ENCODE results near the gene C19orf67. TPM values are rescaled to one million over a fixed set of nuclear protein-coding genes. Genes with fewer than 3 reads are reported as not detected.

Gene C19orf67
- total and polyA plus RNA-seq, 2 experiments from 2014 or later, result not detected

GRCh38 chr19:14053500-14053899 is 32.1 kb downstream of the C19orf67 start (continued):
- TF ChIP-seq REST (IDR thresholded peaks at IDR 0.05; ENCODE audit: unreplicated experiment), result no peak
- no peak for TF ChIP-seq JUNB (IDR thresholded peaks at IDR 0.05; ENCODE audit: unreplicated experiment)
- no peak for TF ChIP-seq ZNF331 (CRISPR knock-in tag; IDR thresholded peaks at IDR 0.05; ENCODE audit: low read depth)
- TF ChIP-seq EZH2phosphoT487 (IDR thresholded peaks at IDR 0.05; ENCODE audit: unreplicated experiment), result no peak
- TF ChIP-seq ETS1 (IDR thresholded peaks at IDR 0.05), result no peak
- TF ChIP-seq CREB1 (CRISPR knock-in tag; IDR thresholded peaks at IDR 0.05; ENCODE audit: low read depth), result no peak
- TF ChIP-seq CTCF (conservative IDR thresholded peaks at IDR 0.05; ENCODE audit: low read depth in 2 of 2), result no peak

GRCh38 chr19:14053032-14053431 is 32.6 kb downstream of the C19orf67 start:
- H3K36me3 ChIP-seq (ENCODE audit: insufficient read depth), result no peaks in the 10 kb centered on the region
- H3K4me1 Mint-ChIP-seq, result peaks cover 4% of the 10 kb centered on the region; the same call in 1 of the 3 replicates
- H4K20me1 ChIP-seq (replicated peaks; ENCODE audit: insufficient read depth), result no peaks in the 10 kb centered on the region; the same call in 1 of the 2 replicates
- H3K27ac Mint-ChIP-seq, result no peak overlapping the region
- no peak overlapping the region for H3K4me3 Mint-ChIP-seq
- no peaks in the 10 kb centered on the region; the same call in 1 of the 2 replicates for H3F3A ChIP-seq (replicated peaks; ENCODE audit: low read depth)
- ATAC-seq (no peak), DNase-seq (ENCODE audit: low spot score) (no peak)
- H3K9me2 ChIP-seq (ENCODE audit: insufficient read depth), result no peaks in the 10 kb centered on the region
- no peak for TF ChIP-seq NANOG (IDR thresholded peaks at IDR 0.05; ENCODE audit: borderline replicate concordance)
- H3K9me3 Mint-ChIP-seq, result peaks cover 6% of the 10 kb centered on the region; the same call in 2 of the 3 replicates
- no peak overlapping the region for H3K4me3 ChIP-seq
- H3K27ac ChIP-seq (ENCODE audit: low read depth), result no peak overlapping the region
- H3K27me3 Mint-ChIP-seq (ENCODE audit: insufficient read depth, low read depth, poor library complexity), result peaks cover 18% of the 10 kb centered on the region
- peaks cover 5% of the 10 kb centered on the region for H3K27me3 ChIP-seq (ENCODE audit: insufficient read depth)
- H3K36me3 Mint-ChIP-seq (ENCODE audit: low read depth), result peaks cover 30% of the 10 kb centered on the region
- no peak overlapping the region for H2AFZ ChIP-seq
- H3K4me2 ChIP-seq, result no peak overlapping the region
- no peaks in the 10 kb centered on the region; the same call in 1 of the 2 replicates for H3K4me1 ChIP-seq (ENCODE audit: insufficient read depth)
- no peaks in the 10 kb centered on the region for H3K79me2 ChIP-seq (replicated peaks; ENCODE audit: insufficient read depth)
